BJ (cell line): ENCODE data around the gene LYRM7. TPM values are rescaled to one million over a fixed set of nuclear protein-coding genes. Genes with fewer than 3 reads are reported as not detected.

Experiments
- CTCF ChIA-PET: fragments of 350-600 bp; formaldehyde crosslinking; extraction: SDS; loops from one replicate; lab custom pipeline; 2021; ENCODE audit warnings: antibody characterized with exemption, inconsistent platforms; lab: Yijun Ruan, JAX
- POLR2A ChIA-PET: fragments of 300-600 bp; sonication (Branson Sonifier 250); formaldehyde crosslinking; extraction: SDS; loops from one replicate; lab custom pipeline; 2021; ENCODE audit warnings: antibody characterized with exemption; lab: Charles Lee
- DNase-seq: peaks from one replicate; pipeline ENCODE4 v3.0.0-alpha.2; 2011; ENCODE audit warnings: low read depth
- H3K27me3 ChIP-seq: 2 replicates; pipeline ENCODE4 v1.6.0; 2011; ENCODE audit warnings: low read length; ENCODE audit not compliant: control insufficient read depth, insufficient read depth
- H3K36me3 ChIP-seq: 2 replicates; pipeline ENCODE4 v1.5.1; 2011; ENCODE audit warnings: low read length; ENCODE audit not compliant: control insufficient read depth, insufficient read depth
- H3K4me3 ChIP-seq: 2 replicates; pipeline ENCODE4 v1.5.1; 2011; ENCODE audit warnings: low read depth, mild to moderate bottlenecking, control low read depth, low read length
- polyA plus RNA-seq: library from polyadenylated mRNA; depleted of rRNA; stranded (reverse); fragments of >200 nt; gene quantifications from 2 replicates; pipeline ENCODE4 v1.2.3, GENCODE V29; 2011
- TF ChIP-seq, protein P1 (sequence below): IDR thresholded peaks from 2 replicates; pipeline ENCODE4 v1.5.1; 2011; ENCODE audit warnings: low read depth, mild to moderate bottlenecking, control low read depth, inconsistent platforms, low read length, moderate library complexity; ENCODE audit not compliant: insufficient read depth

The LYRM7 gene
- polyA plus RNA-seq, 1 experiment = 1.6 TPM

DNA sequence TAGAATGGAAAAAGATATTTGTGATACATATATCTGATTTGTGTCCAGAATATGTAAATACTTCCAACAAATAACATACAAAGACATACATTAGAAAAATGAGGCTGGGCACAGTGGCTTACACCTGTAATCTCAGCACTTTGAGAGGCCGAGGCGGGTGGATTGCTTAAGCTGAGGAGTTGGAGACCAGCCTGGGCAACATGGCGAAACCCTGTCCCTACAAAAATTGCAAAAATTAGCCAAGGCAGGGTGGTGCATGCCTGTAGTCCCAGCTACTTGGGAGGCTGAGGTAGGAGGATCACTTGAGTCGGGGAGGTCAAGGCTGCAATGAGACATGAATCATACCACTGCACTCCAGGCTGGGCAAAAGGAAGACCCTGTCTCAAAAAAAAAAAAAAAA, 47.0 kb downstream of the LYRM7 start:
- Histone ChIP-seq H3K4me3 (no peak overlapping the region), H3K27me3 (no peaks in the 10 kb centered on the region), H3K36me3 (no peaks in the 10 kb centered on the region)
- ChIA-PET POLR2A (no interaction called here), CTCF (interaction anchor here (0.5 kb wide), 1 partner anchor 87 kb away, joined by 3 read pairs; no protein-coding TSS in a partner anchor)
- TF ChIP-seq, protein P1, sequence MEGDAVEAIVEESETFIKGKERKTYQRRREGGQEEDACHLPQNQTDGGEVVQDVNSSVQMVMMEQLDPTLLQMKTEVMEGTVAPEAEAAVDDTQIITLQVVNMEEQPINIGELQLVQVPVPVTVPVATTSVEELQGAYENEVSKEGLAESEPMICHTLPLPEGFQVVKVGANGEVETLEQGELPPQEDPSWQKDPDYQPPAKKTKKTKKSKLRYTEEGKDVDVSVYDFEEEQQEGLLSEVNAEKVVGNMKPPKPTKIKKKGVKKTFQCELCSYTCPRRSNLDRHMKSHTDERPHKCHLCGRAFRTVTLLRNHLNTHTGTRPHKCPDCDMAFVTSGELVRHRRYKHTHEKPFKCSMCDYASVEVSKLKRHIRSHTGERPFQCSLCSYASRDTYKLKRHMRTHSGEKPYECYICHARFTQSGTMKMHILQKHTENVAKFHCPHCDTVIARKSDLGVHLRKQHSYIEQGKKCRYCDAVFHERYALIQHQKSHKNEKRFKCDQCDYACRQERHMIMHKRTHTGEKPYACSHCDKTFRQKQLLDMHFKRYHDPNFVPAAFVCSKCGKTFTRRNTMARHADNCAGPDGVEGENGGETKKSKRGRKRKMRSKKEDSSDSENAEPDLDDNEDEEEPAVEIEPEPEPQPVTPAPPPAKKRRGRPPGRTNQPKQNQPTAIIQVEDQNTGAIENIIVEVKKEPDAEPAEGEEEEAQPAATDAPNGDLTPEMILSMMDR = no peak
- no peak for DNase-seq

DNA sequence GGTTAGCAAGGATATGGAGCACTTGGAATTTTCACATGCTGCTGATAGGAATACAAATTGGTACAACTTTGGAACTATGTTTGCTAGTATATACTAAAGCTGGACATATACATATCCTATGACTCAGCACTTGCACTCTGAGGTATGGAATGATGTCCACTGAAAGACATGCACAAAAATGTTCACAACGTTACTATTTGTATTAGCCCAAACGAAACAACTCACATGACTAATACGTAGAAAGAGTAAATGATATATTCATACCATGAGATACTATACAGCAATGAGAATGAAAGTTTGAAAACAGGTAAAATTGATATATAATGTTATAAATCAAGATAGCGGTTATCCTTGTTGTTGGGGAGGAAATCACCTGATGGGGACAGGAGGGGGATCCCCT, 47.6 kb downstream of the LYRM7 start:
- H3K27me3 ChIP-seq = no peaks in the 10 kb centered on the region
- H3K36me3 ChIP-seq = no peaks in the 10 kb centered on the region
- TF ChIP-seq, protein P1 = no peak
- POLR2A ChIA-PET = no interaction called here
- no peak overlapping the region for H3K4me3 ChIP-seq
- CTCF ChIA-PET = interaction anchor here (0.5 kb wide), 1 partner anchor 87 kb away, joined by 3 read pairs; no protein-coding TSS in a partner anchor
- no peak for DNase-seq

DNA sequence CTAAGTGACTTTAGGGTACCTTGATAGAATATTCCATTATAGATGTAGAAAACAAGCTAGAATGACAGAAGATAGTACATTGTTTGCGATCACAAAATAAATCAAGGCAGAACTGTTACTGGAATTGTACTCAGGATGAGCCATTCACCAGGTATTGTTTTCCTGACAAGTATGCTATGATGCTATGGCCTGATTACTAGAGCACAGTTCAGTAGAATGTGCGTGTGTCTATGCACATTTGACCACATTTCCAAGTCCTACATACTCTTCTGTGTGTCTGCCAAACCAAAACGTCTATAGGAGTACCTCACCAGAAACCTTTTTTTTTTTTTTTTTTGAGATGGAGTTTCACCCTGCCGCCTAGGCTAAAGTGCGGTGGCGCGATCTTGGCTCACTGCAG, 49.8 kb downstream of the LYRM7 start:
- no peak overlapping the region for H3K4me3 ChIP-seq
- TF ChIP-seq, protein P1 = no peak
- DNase-seq = no peak
- ChIA-PET CTCF (interaction anchor here (0.6 kb wide), 1 partner anchor 32 kb away, joined by 3 read pairs; no protein-coding TSS in a partner anchor), POLR2A (no interaction called here)
- no peaks in the 10 kb centered on the region for H3K36me3 ChIP-seq
- no peaks in the 10 kb centered on the region for H3K27me3 ChIP-seq

DNA sequence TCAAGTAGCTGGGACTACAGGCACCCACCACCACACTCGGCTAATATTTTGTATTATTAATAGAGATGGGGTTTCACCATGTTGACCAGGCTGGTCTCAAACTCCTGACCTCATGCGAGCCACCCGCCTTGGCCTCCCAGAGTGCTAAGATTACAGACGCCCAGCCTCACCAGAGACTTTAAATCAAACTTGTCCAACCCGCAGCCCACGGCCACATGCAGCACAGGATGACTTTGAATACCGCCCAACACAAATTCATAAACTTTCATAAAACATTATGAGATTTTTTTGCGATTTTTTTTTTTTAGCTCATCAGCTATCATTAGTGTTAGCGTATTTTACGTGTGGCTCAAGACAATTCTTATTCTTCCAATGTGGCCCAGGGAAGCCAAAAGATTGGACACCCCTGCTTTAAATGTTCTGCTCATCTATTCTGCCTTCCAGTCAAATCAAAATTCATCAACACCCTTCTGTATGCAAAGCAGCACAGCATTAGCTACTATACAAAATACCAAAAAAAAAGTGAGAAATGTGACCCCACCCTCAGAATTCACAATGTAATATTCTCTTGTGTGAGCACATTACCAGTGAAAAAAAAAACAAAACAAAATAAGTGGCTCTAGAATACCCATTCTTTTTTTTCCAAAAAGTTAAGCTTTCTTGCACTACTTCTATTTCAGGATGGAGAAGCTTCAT, 50.4 kb downstream of the LYRM7 start:
- H3K27me3 ChIP-seq = no peaks in the 10 kb centered on the region
- CTCF ChIA-PET = no interaction called here
- no peaks in the 10 kb centered on the region for H3K36me3 ChIP-seq
- H3K4me3 ChIP-seq = no peak overlapping the region
- TF ChIP-seq, protein P1 = no peak
- no peak for DNase-seq
- POLR2A ChIA-PET = interaction anchor here (0.6 kb wide), 1 partner anchor 1004 kb away, joined by 3 read pairs; no protein-coding TSS in a partner anchor

DNA sequence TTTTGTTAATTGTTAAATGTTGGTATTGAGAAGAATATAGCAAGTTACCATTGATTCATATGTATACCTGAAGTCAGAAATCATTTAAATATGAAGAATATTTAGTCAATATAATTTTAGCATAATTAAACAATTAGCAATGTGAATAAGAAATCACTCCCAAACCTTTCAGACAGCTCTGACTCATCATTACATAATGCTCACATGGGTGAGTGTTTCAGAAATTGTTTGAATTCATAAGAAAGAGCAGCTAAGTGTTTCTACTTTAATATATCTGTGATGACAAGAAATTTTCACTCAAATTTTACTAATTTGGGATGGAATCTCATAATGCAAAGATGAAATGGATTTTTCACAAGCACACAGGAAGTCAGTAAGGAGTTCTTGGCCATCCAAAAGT, 51.1 kb downstream of the LYRM7 start:
- no peaks in the 10 kb centered on the region for H3K27me3 ChIP-seq
- H3K4me3 ChIP-seq = no peak overlapping the region
- DNase-seq = no peak
- ChIA-PET POLR2A (no interaction called here), CTCF (no interaction called here)
- TF ChIP-seq, protein P1 = no peak
- no peaks in the 10 kb centered on the region for H3K36me3 ChIP-seq
